ENCODE data around the gene ETDB.
"Not testable (repeated sequence)": the region's sequence is repeated elsewhere in the genome, so short reads cannot be mapped to it uniquely, and the experiment has no call there.

ETDB gene

DNA sequence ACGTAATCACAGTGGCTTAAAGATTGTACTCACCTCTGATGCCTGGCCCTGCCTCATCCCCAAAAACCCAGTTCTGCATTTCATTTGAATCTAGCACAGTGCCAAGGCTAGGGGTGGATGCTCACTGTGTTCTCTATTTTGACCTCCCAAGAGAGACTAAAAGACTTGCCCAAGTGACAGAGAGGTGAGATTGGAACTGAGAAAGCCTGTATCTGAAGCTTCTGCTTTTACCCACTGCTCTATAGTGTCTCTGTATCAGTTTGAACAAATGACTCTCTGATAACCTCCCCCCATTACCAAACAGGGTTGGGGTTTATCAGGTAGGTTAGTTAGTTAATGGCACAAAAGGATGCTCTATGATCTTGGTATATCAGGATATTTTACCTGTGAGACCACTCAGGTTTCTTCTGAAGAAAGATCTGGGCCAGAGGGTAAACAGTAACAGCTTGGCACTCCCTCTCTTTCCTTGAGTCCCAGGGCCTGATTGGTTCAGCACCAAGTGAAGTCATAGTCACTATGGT, at the start of gene ETDB:
Gene ETDB, minus strand, starts transcription at position 471 of the 521 bp plus-strand sequence. CDS start 1,265 bp downstream, outside the sequence.
- not testable (repeated sequence) for DNase-seq

DNA sequence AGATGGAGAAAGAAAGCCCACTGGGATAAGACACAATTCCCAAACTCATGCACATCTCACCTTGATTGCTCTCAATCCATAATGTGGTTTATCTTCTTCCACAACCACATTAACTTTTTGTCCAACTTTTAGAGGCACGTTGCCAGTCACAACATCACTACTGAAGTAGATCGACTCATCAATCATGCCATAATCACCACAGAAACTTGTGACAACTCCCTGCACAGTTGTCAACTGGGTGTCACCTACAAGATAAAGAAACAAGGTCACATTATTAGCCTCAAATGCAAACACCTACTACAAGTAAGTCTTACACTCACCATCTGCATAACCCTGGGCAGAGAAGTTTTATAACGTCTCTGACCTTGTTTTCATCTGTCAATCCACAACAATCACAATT, 49.2 kb upstream of the ETDB start:
- DNase-seq: not testable (repeated sequence)

DNA sequence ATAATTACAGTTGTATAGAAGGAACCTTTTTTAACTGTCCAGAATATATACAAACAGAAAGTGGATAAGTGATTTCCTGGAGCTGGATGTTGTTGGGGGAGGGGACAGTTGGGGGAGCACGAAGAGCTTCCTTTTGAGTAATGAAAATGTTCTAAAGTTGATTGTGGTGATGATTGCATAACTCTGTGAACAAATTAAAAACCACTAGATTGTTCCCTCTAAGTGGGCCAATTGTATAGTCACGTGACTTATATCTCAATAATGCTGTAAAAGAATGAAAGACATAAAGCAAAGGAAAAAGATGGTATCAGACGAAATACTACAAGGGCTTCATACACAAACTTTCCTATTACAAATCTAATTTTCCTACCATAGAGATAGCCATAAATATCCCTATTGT, 48.2 kb upstream of the ETDB start:
- no peak for DNase-seq

DNA sequence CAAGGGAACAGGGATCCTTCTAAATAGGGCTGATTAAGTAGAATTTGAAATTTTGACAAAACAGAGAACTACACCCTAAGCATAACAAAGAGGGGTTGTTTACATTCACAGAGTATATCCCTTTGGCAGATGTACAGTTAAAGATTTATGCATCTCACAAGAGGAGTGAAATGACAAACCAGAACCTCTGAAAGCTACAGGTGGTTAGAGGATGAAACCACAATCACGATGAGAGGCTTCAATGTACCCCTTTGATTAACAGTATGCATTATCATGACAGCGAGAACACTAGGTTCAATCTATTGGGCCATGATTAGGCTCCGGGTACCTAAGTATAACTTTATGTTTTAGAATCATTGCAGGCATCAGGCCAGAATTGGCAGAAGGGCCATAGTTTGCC, 34.4 kb upstream of the ETDB start:
- DNase-seq: not testable (repeated sequence)

DNA sequence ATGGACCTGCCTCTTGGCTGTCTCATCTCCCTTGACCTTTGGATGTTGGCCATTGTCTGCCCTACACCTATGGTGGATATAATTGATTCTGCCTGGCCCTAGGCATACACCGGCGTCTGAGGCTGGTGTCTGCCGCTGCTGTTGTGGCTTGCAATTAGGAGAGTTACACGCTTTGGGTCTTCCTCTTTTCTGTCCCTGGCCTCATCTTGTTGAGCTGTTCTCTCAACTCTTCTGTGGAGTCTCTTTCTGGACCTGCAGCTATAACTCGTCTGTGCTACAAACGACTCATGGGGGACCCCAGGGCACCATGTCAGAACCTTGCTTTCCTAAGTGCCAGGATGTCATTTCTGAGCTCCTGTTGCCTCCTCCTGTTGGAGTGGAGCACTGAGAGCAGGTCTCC, 5.8 kb upstream of the ETDB start:
- not testable (repeated sequence) for DNase-seq

DNA sequence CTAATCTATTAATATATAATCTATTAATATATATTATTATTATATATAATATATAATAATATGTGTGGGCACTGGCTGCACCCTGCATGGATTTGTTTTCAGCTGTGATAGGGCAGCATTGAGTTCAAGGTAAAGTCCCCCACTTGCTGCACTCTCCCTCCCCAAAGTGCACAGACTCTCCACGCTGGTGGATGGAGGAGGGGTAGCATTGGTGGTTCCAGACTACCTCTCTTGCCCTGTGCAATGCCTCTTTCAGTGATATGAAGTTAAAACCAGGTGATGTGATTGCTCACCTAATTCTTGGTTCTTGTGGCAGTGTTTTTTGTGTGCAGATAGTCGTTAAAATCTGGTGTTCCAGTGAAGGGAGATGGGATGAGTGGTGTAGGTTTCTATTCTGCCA, 4.3 kb downstream of the ETDB start:
- DNase-seq: not testable (repeated sequence)

DNA sequence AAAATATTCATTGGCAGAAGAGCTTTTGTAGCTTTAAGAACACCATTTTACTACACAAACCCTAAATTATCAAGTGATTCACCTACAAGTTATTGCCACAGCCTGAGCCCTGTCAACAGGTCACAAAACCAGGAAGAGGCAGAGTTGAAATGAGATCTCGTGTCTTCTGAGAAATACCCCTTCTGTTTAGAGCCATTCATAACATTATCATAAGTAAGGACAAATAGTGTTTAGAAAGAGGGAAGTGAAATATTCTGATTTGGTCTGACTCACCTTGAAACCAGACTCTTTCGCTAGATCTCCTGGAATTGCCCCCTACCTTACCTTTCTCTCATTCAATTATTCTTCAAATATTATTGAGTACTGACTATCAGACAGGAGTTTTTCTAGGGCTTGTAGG, 5.9 kb downstream of the ETDB start:
- DNase-seq: no peak

DNA sequence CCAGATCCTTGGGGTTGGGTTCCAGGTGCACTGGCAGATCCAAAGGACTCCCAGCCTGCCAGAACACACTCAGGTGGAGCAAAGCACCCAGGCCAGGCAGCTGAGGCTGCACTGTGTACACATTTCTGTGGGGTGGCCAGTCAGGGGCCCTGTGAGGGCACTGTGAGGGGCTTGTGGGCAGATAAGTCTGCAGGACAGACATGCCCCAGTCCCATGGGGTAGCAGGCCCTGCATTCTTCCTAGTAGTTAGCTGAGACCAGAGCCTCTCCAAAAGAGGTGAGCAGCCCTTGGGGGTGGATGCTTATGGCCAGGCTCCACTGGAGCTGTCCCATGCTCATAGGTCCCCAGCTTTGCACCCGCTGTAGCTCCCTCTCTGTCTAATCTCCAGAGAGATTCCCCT, 7.6 kb downstream of the ETDB start:
- no peak for DNase-seq

DNA sequence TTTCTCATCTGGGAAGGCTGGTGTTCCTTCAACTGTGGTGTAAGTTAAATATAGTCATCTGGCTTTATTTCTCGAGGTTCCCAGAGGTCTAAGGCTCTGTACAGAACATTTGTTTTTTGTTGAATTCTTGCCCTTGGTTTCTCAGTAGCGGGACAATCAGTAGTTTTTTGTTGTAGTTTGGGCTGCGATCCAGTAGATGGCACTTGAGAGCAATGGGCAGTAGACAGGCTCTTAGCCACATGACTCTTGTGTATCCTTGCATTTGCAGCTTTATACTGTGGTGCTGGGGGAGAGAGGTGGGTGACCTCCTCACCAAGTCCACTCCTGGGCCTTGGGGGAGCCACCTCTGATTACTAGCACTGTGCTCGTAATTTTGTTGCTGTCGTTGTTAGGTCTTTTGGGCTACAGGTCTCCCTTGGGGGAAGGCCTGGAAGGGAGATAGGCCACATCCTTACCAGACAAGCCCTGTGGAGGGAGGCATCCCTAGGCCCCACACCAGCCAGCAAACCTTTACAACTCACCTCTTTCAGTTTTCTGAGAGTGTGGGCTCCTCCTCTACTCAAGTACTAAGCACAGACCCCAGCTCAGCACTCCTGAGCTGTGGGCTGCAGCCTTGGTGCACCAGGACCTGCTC, 8.1 kb downstream of the ETDB start:
- peak; percentile 5 for DNase-seq

DNA sequence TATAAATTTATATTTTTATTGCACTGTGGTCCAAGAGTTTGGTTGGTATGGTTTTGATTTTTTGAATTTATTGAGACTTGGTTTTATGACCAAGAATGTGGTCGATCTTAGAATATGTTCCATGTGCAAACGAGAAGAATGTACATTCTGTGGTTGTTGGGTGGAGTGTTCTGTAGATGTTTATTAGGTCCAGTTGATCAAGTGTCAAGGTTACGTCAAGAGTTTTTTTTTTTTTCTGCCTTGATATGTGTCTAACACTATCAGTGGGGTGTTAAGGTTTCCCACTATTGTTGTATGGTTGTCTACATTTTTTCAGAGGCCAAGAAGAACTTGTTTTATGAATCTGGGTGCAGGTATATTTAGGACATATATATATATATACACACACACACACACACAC, 10.8 kb downstream of the ETDB start:
- no peak for DNase-seq

DNA sequence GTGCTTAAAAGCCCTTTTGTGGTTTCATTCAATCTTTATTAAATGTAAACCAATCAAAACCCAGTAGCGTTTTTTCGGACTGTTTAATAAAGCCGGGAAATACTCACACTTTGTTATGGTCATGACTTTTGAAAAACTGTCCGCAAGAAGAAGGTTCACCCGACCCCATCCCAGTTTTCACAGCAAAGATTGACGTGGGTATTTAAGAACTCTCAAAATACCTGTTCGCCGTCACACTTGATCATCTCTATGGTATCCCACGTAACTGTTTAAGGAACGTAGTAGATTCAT, 20.9 kb downstream of the ETDB start:
- DNase-seq: no peak

DNA sequence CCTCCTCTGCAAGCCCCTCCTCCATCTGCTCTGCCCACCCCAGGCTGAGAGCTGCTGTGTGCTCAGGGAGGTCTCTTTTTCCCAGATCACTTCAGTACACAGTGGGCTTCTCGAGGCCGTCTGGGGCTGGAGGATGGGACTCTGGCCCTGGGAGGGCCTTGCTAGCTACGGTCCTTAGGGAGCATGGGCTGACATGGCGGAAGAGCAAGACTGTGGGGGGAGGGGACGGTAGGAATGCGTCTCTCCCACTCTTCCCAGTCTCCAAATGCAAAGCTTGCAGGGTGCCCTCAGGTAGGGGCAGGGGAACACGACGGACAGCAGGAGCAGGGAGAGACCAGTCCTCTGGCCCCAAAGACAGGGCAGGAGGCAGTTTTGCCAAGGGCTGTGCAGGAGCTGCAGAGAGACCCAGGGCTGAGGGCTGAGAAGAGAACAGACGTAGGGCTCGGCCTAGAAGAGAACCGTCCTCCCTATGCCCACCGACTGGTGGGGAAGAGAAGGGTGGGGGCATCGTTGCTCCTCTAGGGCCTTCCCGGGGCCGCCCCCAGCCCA, 23.1 kb downstream of the ETDB start:
- not testable (repeated sequence) for DNase-seq

DNA sequence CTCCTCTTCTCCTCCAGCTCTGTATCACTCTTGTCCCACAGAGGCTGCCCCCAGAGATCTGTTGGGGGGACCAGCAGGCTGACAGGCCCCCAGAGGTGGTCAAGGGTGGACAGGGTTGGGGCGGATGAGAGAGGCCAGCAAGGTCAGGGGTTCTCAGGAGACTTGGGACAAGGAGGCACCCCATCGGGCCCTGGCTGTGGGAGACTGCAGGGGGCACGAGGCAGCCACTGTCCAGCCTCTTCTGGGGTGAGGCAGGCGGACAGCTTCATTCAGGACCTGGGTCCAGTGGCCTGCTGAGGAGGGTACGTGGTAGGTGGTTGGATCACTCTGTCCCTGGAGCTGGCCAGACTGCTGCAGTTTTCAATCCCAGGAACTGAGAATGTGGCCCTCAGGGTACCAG, 24.6 kb downstream of the ETDB start:
- no peak for DNase-seq

DNA sequence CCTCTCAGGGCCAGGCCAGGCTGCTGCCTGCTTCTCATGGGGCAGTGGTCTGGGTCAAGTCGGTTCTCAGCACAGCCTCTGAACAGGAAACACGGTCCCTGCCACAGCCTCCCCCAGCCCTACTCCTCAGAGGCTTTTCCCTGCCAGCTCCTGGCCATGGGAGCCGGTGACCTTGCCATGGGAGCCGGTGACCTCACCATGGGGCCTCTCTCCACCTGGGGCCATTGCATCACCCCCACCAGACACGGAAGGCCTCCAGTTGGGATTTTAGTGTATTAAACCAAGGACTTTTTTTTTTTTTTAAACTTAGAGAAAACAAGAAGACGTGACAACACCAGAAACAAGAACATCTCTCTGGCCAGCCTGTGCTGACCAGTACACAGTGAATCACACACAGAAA, 25.6 kb downstream of the ETDB start:
- DNase-seq: no peak

DNA sequence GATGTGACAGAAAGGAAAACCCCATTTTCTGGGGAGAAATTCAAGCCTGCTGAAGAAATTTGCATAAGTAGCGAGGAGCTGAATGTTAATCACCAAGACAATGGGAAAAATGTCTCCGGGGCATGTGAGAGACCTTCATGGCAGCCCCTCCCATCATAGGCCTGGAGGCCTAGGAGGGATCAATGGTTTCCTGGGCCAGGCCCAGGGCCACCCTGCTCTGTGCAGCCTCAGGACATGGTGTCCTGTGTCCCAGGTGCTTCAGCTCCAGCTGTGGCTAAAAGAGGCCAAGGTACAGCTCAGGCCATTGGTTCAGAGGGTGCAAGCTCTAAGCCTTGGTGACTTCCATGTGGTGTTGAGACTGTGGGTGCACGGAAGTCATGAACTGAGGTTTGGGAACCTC, 31.2 kb downstream of the ETDB start:
- no peak for DNase-seq

DNA sequence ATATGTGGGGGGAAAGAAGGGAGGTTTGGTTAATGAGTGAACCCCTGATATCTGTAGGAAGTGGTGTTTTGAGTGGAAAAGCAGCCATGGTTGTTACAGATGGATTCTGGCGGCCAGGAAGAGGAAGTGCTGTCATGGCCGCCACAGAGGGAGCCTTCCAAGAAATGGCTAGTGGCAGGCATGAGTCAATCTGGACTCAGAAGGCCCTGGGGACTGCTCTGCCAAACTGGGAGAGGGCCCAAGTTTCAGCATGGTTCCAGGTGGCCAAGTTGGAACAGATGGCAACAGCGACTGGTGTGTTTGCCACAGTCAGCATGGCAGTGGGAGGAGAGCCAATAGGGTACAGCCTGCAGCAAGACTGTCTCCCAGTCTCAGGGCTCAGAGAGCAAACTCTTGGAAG, 32.5 kb downstream of the ETDB start:
- no peak for DNase-seq

DNA sequence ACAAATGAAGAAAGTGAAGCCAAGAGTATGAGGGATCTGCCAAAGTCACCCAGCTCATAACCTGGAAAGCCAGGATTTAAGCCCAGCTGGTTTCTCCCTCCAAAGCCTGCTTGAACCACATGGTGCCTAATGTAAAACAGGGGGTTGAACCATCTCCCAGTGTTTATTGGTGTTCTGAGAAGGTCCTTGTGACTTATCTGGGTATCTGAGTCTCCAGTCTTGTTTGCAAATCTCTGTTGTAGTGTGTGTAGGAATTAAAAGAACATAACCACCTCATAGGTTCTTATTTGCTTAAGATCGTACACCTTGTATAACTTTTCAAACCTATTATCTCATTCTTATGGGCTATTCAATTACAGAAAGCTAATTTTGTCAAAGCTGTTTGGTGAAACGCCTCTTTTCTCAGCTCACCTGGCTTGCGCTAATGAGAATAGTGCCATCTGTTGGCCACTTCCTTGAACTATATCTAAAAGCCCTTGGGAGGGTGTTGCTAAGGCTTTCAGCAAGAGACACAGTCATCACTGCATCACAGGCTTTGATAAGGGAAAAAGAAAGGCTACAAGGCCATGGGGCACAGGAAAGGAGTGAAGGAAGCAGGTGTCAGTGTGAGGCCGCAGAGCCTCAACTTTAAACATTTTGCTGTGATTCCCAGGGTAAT, 34.0 kb downstream of the ETDB start:
- no peak for DNase-seq

DNA sequence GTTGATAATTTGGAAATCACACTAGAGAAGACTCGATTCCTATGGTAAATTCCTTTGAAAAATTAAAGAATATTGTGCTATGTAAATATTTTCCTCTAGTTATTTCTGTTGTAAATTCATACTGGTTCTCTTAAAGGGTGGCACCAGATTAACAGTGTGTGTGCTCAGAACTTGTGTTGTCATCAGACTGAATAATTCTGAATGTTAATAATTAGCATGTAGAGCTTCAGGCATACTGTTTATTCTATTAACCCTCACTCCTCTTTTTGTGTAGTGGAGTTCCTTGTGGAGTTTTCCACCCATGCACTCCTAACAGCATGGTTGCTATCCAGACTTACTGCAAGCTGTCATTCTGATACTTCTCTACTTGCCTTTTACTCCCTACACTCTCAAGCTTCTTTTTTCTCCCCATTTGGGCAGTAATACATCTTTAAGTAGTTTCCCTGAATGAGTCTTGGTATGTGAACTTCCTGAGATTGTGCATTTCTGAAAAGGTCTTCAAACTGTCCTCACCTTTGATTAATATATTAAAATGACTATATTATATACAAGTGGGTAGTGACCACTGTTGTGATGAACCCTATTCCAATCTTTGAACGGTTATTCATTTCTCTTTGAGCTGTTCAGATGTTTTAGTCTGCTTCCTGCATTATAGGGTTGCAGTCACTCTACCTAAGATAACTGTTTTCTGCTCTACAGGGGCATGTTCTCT, 38.5 kb downstream of the ETDB start:
- DNase-seq: no peak
